Central memory CD8-positive, alpha-beta T cell (primary cell): Measurements from ENCODE around the gene MAPK12.
"Not testable (repeated sequence)": the region's sequence is repeated elsewhere in the genome, so short reads cannot be mapped to it uniquely, and the experiment has no call there.

ENCODE experiments used
- ATAC-seq: fragments of 150-1000 bp; cut with Tn5 transposase; replicated peaks from 2 replicates; pipeline ENCODE4 v1.10.0; 2022; ENCODE audit warnings: mild to moderate bottlenecking, moderate FRiP score, moderate number of reproducible peaks; ENCODE audit not compliant: poor library complexity, severe bottlenecking; ENCODE audit errors: extremely low read depth
- DNase-seq, 2 donors: peaks; one replicate each; pipeline ENCODE4 v3.0.0; 2021; ENCODE audit warnings: low spot score in 2 of 2
- H3K27ac Mint-ChIP-seq: one replicate; pipeline ENCODE4 v1.8.0; 2022; ENCODE audit warnings: low read depth, mild to moderate bottlenecking, moderate library complexity, mixed read lengths
- H3K27me3 Mint-ChIP-seq: one replicate; pipeline ENCODE4 v1.8.0; 2022; ENCODE audit warnings: mixed read lengths
- H3K36me3 Mint-ChIP-seq: one replicate; pipeline ENCODE4 v1.8.0; 2022; ENCODE audit warnings: mild to moderate bottlenecking, moderate library complexity, mixed read lengths; ENCODE audit not compliant: insufficient read depth
- H3K4me1 Mint-ChIP-seq: one replicate; pipeline ENCODE4 v1.8.0; 2022; ENCODE audit warnings: mixed read lengths
- H3K4me3 Mint-ChIP-seq: one replicate; pipeline ENCODE4 v1.8.0; 2022; ENCODE audit warnings: mild to moderate bottlenecking, moderate library complexity, mixed read lengths
- H3K9me3 Mint-ChIP-seq: one replicate; pipeline ENCODE4 v1.8.0; 2022; ENCODE audit warnings: mixed read lengths

Gene MAPK12

GRCh38 chr22:50208939-50209892 is 52.3 kb downstream of the MAPK12 start:
- no peaks in the 10 kb centered on the region for H3K27me3 Mint-ChIP-seq
- ATAC-seq (no peak), DNase-seq (no peak)
- H3K27ac Mint-ChIP-seq: peak overlapping the region; percentile 5
- H3K4me1 Mint-ChIP-seq: peaks cover 29% of the 10 kb centered on the region
- peaks cover 20% of the 10 kb centered on the region for H3K36me3 Mint-ChIP-seq
- no peaks in the 10 kb centered on the region for H3K9me3 Mint-ChIP-seq
- no peak overlapping the region for H3K4me3 Mint-ChIP-seq

- peaks cover 22% of the 10 kb centered on the region for H3K36me3 Mint-ChIP-seq
- no peak for ATAC-seq
These were observed 53.0 kb downstream of the MAPK12 start for GRCh38 chr22:50208430-50208938.

GRCh38 chr22:50207383-50208140 is 53.9 kb downstream of the MAPK12 start:
- ATAC-seq: no peak
- H3K27ac Mint-ChIP-seq: no peak overlapping the region
- H3K4me1 Mint-ChIP-seq: peaks cover 17% of the 10 kb centered on the region
- no peak overlapping the region for H3K4me3 Mint-ChIP-seq
- DNase-seq: no peak
- no peaks in the 10 kb centered on the region for H3K9me3 Mint-ChIP-seq
- H3K36me3 Mint-ChIP-seq: peaks cover 17% of the 10 kb centered on the region
- H3K27me3 Mint-ChIP-seq: no peaks in the 10 kb centered on the region

More at GRCh38 chr22:50208430-50208938, 53.0 kb downstream of the MAPK12 start:
- no peaks in the 10 kb centered on the region for H3K9me3 Mint-ChIP-seq
- DNase-seq: no peak
- peaks cover 25% of the 10 kb centered on the region for H3K4me1 Mint-ChIP-seq
- no peaks in the 10 kb centered on the region for H3K27me3 Mint-ChIP-seq
- H3K4me3 Mint-ChIP-seq: no peak overlapping the region
- H3K27ac Mint-ChIP-seq: no peak overlapping the region

- Mint-ChIP-seq H3K9me3 (no peaks in the 10 kb centered on the region), H3K27me3 (no peaks in the 10 kb centered on the region), H3K27ac (no peak overlapping the region), H3K4me1 (peaks cover 24% of the 10 kb centered on the region), H3K4me3 (no peak overlapping the region), H3K36me3 (peaks cover 19% of the 10 kb centered on the region)
- DNase-seq (no peak), ATAC-seq (no peak)
These were observed 54.9 kb downstream of the MAPK12 start for GRCh38 chr22:50206599-50206998.

- Mint-ChIP-seq H3K9me3 (no peaks in the 10 kb centered on the region), H3K4me3 (no peak overlapping the region), H3K36me3 (peaks cover 19% of the 10 kb centered on the region), H3K27ac (no peak overlapping the region), H3K4me1 (peaks cover 24% of the 10 kb centered on the region), H3K27me3 (no peaks in the 10 kb centered on the region)
- DNase-seq (no peak), ATAC-seq (no peak)
These were observed 55.5 kb downstream of the MAPK12 start for GRCh38 chr22:50205781-50206569.

- ATAC-seq, H3K27me3 Mint-ChIP-seq, H3K9me3 Mint-ChIP-seq, H3K4me3 Mint-ChIP-seq, DNase-seq: not testable (repeated sequence)
- Mint-ChIP-seq H3K36me3 (peaks cover 21% of the 10 kb centered on the region), H3K27ac (peak overlapping the region; percentile 77), H3K4me1 (peaks cover 22% of the 10 kb centered on the region)
These were observed 56.5 kb downstream of the MAPK12 start for GRCh38 chr22:50204998-50205397.

GRCh38 chr22:50204571-50204970 is 56.9 kb downstream of the MAPK12 start:
- Mint-ChIP-seq H3K36me3 (peaks cover 19% of the 10 kb centered on the region), H3K4me1 (peaks cover 20% of the 10 kb centered on the region), H3K27me3 (no peaks in the 10 kb centered on the region), H3K27ac (peak overlapping the region; percentile 77), H3K4me3 (no peak overlapping the region), H3K9me3 (no peaks in the 10 kb centered on the region)
- no peak for ATAC-seq
- DNase-seq: no peak

GRCh38 chr22:50203288-50203687 is 58.2 kb downstream of the MAPK12 start:
- H3K4me1 Mint-ChIP-seq: peaks cover 22% of the 10 kb centered on the region
- H3K27ac Mint-ChIP-seq: no peak overlapping the region
- H3K27me3 Mint-ChIP-seq: no peaks in the 10 kb centered on the region
- ATAC-seq (no peak), DNase-seq (no peak)
- peaks cover 20% of the 10 kb centered on the region for H3K36me3 Mint-ChIP-seq
- H3K4me3 Mint-ChIP-seq: no peak overlapping the region
- H3K9me3 Mint-ChIP-seq: no peaks in the 10 kb centered on the region
